HK-2 (cell line): ENCODE results near the gene KCNIP4.
"Not testable (repeated sequence)": the region's sequence is repeated elsewhere in the genome, so short reads cannot be mapped to it uniquely, and the experiment has no call there.

Experiments
- DNase-seq: peaks from one replicate; pipeline ENCODE4 v3.0.0-alpha.2; 2018; ENCODE audit not compliant: unreplicated experiment

Gene KCNIP4

DNA sequence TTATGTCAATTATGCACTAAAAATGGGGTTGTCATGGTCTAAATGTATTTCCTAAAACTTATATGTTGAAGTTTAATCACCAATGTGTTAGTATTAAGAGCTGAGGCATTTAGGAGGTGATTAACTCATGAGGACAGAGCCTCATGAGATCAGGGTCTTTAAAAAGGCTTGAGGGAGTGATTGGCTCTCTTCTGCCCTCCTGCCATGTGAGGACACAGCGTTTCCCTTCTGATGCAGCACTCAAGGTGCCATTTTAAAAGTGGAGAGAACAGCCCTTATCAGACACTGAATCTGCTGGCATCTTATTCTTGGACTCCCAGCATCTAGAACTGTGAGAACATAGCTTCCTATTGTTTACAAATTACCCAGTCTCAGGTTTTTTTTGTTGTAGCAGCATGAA is 581.7 kb downstream of the KCNIP4 start:
- DNase-seq, result no peak

DNA sequence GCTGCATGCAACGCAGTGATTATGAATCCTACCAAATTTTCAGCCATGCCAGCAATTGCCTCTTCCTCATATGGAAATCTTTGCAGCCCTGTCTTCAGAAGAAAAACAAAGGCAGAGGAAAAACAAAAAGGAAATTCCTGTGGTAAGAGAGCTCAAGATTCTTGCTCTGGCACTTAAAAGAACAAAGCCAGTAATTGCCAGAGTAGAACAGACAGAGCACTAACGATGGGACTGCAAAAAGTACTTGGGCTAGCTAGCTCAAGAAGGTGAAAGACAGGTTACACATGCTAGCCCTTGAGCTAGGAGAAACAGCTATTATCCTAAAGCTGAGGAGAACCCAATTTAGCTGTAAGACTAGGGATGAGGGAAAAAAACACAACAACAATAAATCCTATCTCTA is 582.3 kb downstream of the KCNIP4 start:
- DNase-seq, result no peak

DNA sequence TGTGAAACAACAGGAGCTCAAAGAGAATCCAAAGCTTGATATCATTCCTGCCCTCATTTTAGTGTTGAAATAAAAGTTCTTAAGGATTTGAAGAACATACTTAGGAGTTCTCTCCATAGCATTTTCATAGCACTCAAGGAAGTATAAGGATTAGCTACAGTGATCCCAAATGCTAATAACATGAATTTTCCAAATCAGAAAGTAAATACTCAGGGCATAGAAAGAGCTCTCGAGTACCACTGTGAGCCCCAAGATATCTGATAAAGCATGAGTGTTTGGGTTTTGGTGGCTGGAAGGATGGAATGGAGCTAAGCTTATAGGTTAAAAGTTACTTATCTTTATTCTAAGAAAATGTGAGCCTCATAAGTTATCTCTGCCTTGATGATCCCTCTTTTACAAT is 584.9 kb downstream of the KCNIP4 start:
- no peak for DNase-seq

DNA sequence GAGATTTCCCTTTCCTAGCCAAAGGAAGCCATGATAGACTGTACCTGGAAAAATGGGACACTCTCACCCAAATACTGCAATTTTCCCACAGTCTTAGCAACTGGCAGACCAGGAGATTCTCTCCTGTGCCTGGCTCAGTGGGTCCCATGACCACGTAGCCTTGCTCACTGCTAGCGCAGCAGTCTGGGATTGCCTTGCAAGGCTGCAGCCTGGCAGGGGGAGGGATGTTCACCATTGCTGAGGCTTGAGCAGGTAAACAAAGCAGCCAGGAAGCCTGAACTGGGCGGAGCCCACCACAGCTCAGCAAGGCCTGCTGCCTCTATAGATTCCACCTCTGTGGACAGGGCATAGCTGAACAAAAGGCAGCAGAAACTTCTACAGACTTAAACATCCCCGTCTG is 596.2 kb downstream of the KCNIP4 start:
- DNase-seq, result not testable (repeated sequence)

DNA sequence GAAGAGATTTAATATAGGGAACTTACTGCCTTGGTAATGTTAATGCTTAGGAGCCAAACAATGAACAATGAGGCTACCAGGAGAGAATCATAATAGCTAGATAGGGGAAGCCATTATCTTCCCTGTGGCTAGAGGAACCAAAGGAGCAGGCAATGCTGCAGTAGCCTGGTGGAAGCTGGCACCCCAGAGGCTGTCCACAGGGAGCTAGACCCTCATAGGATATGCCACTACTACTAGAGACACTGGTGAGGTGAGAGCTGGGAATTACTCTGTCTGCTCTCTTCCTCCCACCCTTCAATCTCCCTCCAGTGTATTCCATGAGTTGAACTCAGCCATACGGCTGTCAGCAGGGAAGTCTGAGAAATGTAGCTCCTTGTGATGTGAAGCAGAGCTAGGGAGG is 601.4 kb downstream of the KCNIP4 start:
- DNase-seq, result no peak

DNA sequence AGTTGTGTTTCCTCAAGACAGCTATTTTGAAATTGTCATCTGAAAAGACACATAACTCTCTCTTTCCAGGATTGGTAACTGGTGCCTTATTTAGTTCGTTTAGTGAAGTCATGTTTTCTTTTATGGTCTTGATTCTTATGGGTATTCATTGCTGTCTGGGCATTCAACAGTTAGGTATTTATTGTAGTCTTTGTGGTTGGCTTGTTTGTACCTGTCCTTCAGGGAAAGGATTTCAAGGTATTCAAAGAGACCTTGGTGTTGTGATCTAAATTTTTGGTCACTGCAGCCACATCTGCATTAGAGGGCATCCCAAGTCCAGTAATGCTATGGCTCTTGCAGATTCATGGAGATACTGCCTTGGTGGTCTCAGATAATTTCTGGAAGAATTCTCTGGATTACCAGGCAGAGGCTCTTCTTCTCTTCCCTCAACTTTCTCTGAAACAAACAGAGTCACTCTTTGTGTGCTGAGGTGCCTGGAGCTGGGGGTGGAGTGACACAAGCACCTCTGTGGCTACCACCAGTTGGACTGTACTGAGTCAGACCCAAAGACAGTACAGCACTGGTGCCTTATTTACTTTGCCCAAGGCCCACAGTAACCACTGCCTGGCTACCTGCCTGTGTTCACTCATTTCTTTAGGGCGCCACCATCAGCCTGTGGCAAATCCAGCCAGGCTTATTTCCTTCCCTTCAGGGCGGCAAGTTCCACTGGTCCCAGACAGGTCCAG is 620.4 kb downstream of the KCNIP4 start:
- no peak for DNase-seq

DNA sequence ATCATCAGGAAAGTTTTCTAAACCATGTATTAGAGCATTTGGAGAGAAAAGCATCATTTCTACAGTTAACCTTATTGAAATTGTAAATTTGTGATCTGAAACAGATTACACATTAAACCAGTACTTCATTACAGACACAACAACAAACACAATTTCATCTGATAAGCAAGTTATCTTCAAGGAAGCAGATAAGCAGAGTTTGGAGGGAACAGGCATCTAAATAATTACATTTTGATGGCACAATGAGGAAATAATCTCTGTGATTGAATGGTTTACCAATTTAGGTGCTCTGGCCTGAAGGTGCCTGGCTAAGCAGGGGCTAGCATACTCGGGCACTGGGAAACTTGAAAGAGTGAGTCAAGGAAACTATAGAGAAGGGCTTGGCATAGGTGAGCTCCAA is 628.5 kb downstream of the KCNIP4 start:
- no peak for DNase-seq

DNA sequence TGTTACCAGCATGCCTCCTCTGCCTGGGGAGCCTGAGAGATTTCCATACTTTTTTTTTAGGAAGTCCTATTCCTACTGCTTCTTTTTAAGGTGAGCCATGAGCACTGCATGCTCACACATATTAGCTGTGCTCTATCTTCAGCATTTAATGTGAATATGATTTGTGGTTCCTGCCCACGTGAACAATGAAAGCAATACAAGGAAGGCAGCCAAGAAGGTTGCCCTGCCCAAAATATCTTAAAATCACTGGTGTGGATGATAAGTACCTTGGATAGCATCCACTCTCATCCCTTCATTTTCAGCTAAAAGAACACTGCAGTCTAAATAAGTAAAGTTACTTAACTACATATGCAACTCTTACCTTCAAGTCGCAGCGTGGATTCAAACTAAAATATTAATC is 640.9 kb downstream of the KCNIP4 start:
- no peak for DNase-seq

DNA sequence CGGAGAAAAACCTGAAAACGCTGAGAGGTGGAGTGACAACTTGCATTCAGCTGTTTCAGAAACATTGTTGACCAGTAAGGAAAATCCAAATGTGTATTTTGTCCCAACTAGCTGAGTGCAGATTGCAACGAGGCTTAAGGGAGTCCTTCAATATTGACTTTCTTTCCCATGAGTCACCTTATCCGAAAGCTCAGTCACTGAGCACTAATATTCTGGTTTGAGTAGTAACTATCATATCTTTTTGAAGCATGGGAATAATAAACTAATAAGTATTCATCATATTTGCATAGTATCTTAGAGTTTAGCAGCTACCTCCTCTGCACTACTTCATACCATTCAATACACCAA is 644.1 kb downstream of the KCNIP4 start:
- DNase-seq, result no peak

DNA sequence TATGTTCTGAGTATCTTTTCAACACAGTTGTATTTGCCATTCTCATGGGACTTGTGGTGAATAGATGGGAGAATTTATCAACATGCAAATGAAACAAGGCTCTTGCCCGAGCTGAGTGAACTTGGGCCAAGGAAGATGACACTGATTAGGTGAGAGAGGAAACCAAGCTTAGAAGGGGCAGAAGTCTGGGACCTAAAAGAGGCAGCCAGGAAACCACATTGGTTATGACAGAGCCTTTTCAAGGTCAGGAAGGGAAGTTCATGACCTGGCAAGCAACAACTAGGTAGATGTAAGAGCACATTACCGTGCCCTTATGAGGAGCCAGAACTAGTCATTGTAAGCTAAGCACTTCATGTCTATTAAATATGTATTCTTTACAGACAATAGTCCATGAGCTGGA is 658.0 kb downstream of the KCNIP4 start:
- DNase-seq, result no peak

DNA sequence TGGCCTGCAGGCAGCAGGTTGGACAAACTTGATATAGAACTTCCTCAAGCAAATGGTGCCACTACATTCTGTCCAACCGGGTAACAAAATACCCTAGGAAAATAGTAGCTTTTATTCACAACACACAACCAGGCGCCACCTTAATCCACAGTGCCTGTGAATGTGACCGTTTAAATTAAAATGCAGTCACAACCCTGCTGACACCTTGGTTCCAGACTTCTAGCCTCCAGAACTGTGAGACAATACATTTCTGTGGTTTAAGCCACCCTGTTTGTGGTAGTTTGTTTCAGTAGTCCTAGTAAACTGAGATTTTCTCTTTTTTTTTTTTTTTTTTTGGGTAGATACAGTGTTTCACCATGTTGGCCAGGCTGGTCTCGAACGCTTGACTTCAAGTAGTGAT is 672.5 kb downstream of the KCNIP4 start:
- DNase-seq, result no peak

DNA sequence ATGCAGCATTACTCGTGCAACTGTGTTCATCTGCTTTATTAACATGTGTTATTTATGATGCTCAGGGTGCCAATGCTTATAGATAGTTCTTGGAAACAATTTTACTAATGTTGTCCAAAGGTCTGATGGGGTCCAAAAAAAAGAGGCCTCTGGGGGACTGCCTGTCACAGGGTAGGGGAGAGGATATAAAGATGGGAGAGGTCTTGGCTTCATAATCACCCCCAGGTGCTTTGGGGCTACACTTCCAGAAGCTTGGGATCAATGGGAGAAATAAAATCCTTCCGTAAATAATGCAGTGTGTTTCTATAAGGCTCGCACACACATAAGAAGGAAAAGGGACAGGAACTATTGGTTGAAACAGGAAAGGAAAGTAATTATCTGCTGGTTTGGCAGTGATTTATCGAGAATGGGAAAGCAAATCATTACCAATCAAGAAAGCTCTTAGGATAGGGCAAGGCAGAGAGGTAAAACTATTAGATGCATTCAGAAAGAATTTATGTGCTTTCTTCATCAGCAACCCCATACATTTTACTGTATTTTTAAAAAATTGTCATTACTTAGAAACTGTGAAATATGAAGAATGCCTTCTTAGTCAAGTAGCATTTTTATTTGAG is 677.0 kb downstream of the KCNIP4 start:
- no peak for DNase-seq

DNA sequence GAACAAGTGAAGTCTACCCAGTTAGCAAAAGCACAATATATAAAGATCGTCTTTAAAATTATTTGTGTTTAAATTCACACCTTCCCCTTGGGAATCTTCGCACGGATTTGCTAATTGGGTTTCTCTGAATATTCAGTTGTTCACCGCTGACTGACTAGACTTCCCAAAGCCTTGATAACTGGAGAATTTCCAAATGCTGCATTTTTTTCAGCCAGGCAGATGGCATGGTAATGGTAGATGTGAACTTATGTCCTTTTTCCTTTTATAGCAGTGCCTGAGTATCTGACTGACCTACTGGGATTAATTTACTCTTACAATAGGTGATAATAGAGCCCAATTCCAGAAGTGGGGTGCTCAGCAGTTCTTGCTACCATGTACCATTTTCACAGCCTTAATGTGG is 700.2 kb downstream of the KCNIP4 start:
- DNase-seq, result no peak

DNA sequence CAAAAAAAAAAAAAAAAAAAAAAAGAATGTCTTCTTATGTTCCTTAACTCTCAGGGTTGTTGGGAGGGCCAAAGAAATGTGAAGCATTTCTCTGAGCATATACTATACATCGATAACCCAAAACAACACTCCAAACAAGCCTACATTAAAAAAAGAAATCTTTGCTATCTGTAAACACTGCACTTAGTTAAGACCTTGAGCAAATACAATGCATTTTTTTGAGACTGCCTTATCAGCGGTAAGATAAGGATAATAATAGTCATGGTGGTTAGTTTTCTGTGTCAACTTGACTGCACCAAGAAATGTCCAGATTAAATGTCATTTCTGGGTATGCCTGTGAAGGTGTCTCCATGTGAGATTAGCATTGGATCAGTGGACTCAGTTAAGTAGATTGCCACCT is 706.4 kb downstream of the KCNIP4 start:
- no peak for DNase-seq

DNA sequence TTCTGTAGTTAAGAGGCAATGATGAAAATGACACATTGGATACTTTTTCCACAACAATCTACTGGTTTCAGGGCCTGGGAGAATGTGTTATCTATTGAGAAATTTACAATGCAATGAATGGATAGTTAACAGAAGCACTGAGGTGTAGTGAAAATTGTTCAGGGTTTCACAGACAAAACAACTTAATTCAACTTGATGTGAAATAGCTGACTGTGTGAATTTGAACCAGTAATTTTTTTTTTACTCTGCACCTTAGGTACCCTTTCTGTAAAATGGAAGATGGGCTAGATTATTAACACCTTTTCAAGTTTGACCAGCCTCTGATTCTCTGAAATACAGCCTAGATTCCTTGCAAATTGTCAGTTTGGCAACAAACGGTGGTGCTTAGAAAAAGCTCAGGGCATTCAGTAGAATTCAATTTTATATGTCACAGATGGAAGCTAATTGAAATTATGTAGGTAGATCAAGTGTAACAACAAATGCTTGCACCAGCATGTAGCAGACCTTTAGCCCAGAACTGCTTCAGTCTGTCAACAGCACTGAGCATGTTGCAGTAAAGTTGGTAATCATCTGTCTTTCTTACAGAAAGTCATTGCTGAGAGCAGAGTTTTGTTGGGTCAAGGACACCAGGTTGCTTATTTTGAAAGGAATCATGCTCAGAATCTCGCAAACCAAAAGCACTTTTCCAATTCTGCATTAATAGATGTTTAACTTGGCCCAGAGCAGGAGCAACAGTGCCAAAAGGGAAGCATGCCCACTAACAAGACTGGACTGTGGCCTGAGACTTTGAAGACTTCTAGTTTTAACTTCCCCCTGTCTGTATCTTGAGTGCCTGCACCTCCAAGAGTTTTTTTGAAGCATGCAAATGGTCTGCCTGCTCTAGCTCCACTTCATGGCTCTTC is 721.7 kb downstream of the KCNIP4 start:
- no peak for DNase-seq

DNA sequence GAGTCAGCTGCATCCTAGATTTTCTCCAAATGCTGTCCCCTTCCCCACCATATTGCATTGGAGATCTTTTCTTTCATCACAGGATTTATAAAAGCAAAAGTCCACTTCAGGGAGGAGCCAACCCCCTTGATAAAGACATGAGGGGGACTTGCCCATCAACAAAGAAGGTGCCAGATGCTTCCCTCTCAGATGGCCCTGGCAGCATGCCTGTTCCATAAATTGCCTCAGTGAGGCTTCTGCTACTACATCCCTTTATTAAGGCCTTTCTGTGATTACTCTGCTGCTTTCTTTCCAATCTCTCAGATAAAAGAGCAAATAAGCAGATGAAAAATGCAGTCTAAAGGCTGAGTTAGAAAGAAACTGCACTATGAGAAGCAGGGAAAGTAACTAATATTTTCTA is 736.7 kb downstream of the KCNIP4 start:
- no peak for DNase-seq

DNA sequence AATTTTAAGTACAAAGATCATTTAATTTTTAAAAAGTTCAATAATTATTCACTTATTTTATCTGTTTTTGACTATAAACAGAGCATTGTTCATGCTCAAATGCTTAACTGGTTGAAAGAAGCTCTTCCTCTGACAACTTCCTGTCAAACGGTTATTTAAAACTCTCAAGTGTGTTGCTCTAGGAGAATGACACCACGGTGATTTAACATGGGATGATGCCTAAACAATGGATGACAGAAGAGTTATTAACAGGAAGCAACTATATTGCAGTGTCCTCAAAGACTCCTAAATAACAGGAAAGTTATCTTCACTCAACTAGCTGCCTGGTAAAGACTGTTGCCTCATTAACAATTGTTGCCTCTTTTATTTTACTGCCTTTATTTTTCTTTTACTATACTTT is 738.7 kb downstream of the KCNIP4 start:
- no peak for DNase-seq

DNA sequence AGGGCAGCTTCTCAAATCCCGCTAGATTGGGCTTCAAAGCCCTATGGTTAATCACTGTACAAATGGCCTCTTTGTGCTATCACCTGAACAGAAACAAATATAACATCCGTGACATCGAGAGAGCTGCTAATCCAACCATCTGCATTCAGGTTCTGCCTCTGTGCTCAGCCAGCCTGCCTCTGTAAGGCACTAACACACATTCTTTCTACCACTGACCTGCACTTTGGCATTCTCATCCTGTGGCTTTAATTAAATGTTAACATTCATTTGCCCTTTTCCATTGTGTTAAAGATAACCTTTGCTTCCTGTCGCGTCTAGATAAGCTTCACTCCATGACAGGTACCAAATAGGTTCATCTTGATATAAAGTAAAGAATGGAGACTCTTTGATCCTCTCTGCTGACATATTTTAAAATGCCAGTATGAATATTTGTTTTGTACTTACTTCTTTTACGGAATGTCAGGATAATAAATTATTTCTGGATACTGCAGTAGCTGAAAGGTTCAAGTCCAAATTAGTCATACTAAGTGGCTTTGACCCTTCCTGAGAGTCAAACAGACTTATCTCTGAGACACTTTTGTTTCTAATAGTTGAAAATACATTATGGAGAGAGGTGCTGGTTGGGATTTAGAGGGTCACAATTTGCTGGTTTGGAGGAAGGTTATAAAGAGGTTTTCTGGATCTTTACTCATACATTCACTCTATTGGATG is 742.6 kb downstream of the KCNIP4 start:
- no peak for DNase-seq

DNA sequence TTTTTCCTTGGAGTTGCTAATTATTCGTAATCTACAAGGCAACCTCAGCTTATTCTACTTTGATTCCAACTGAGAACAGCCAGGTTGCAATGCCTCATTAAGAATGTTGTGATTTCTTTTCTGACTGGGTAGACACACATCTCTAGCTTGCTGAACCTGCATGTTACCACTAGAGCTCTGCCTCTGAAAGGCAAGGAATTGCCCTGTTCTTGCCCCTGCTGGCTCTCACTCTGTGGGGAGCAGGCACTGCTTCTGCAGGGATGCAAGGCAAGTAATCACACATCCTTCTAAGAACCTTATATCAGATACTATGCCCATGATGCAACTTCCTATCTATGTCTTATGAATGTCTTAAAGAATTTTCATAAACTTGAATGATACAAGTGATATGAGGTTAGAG is 745.2 kb downstream of the KCNIP4 start:
- DNase-seq, result no peak

DNA sequence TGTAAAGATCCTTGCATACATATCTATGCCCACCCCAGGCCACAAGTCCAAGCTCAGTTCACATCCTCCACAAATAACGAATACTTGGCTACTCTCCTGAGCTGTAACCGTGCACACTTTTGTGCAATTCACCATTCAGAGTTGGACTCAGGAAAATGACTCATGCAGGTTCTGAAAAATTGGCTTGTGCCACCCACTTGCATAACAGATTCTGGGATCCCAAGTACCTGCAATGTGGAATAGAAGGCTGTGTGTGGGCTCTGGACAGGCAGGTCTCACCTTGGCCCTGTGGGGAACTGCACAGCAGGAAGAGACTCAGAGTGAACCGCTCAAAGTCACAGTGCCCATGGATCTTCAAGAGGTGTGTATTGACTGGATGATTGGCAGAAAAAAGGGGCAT is 745.6 kb downstream of the KCNIP4 start:
- DNase-seq, result no peak

DNA sequence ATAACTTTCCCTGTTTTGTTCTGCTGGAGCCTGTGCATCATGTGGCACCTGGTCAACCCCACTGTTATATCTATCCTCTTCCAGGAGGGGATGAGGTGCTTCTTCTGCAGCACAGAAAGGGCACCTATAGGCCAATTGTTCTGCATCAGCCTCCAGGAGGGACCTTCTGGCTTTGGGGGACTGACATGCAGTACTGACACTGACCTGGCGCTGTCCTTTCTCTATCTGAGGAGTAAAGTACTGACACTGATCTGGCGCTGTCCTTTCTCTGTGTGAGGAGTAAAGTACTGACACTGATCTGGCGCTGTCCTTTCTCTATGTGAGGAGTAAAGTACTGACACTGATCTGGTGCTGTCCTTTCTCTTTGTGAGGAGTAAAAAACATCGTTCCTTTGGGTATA is 749.9 kb downstream of the KCNIP4 start:
- DNase-seq, result no peak

DNA sequence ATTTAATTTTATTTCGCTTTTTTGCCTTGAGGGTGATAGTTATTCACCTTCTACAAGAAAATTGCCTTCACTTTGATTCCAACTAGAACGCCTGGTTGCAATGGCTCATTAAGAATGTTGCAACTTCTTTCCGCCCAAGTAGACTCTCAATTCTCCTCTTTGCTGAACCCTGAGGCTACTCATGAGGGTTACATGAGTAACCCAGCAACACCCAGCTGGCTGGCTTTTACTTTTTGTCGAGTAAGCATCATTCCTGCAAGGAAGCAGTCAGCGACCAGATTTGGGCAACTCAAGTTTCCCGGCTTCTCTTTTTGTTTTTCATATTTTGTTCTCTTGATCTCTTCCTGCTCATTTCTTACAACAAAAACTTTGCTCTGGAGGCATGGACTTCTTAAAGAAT is 752.9 kb downstream of the KCNIP4 start:
- DNase-seq, result no peak
